Keratinocyte (primary cell): Measurements from ENCODE around the gene ADGRA1. TPM values are rescaled to one million over a fixed set of nuclear protein-coding genes. Genes with fewer than 3 reads are reported as not detected.

Experiments
- DNase-seq: peaks from one replicate; pipeline ENCODE4 v3.0.0-alpha.2; 2011; ENCODE audit warnings: low read depth, missing footprints, low spot score
- FAIRE-seq: peaks from 2 replicates; lab custom pipeline; 2011; peaks lifted over from hg19 to GRCh38; lab: Jason Lieb, UNC
- H2AFZ ChIP-seq: 2 replicates; pipeline ENCODE4 v1.6.0; 2012; ENCODE audit warnings: low read length, control low read depth, inconsistent platforms; ENCODE audit not compliant: control insufficient read depth
- H3K27ac ChIP-seq: 2 replicates; pipeline ENCODE4 v1.5.1; 2011; ENCODE audit warnings: low read length; ENCODE audit not compliant: control insufficient read depth, insufficient read depth
- H3K27me3 ChIP-seq: 3 replicates; pipeline ENCODE4 v1.6.0; 2011; ENCODE audit warnings: low read length; ENCODE audit not compliant: control insufficient read depth, insufficient read depth; ENCODE audit errors: extremely low read depth
- H3K36me3 ChIP-seq, 2 experiments: 2 replicates in 1 of 2; 3 replicates in 1 of 2; pipeline ENCODE4 v1.5.1; 2011; ENCODE audit warnings: low read length in 2 of 2, mild to moderate bottlenecking in 1 of 2; ENCODE audit not compliant: control insufficient read depth in 2 of 2, insufficient read depth in 2 of 2; ENCODE audit errors: extremely low read depth in 1 of 2
- H3K4me1 ChIP-seq: 3 replicates; pipeline ENCODE4 v1.5.1; 2011; ENCODE audit warnings: low read length; ENCODE audit not compliant: control insufficient read depth, insufficient read depth; ENCODE audit errors: extremely low read depth
- H3K4me2 ChIP-seq: 3 replicates; pipeline ENCODE4 v1.6.0; 2011; ENCODE audit warnings: low read depth, low read length; ENCODE audit not compliant: control insufficient read depth, insufficient read depth; ENCODE audit errors: extremely low read depth
- H3K4me3 ChIP-seq, 3 experiments: fragments of 200-600 bp in 1 of 3; sonication (generic) in 1 of 3; 2 replicates in 2 of 3; 3 replicates in 1 of 3; pipeline ENCODE4 v1.5.1; 2011 to 2016; ENCODE audit warnings: low read length in 3 of 3, mild to moderate bottlenecking in 3 of 3, control low read depth in 2 of 3, inconsistent platforms in 1 of 3, low read depth in 1 of 3, mixed read lengths in 1 of 3, mixed run types in 1 of 3, moderate library complexity in 1 of 3; ENCODE audit not compliant: control insufficient read depth in 2 of 3, insufficient read depth in 2 of 3; ENCODE audit errors: extremely low read depth in 1 of 3
- H3K79me2 ChIP-seq: 2 replicates; pipeline ENCODE4 v1.6.0; 2012; ENCODE audit warnings: low read length; ENCODE audit not compliant: control insufficient read depth, insufficient read depth
- H3K9ac ChIP-seq: 3 replicates; pipeline ENCODE4 v1.6.0; 2011; ENCODE audit warnings: low read length; ENCODE audit not compliant: control insufficient read depth, insufficient read depth; ENCODE audit errors: extremely low read depth
- H3K9me1 ChIP-seq: 3 replicates; pipeline ENCODE4 v1.6.0; 2011; ENCODE audit warnings: low read length; ENCODE audit not compliant: control insufficient read depth, insufficient read depth; ENCODE audit errors: extremely low read depth
- H3K9me3 ChIP-seq: 2 replicates; pipeline ENCODE4 v1.5.1; 2012; ENCODE audit warnings: low read depth, low read length; ENCODE audit not compliant: control insufficient read depth
- H4K20me1 ChIP-seq: 3 replicates; pipeline ENCODE4 v1.6.0; 2011; ENCODE audit warnings: low read length; ENCODE audit not compliant: control insufficient read depth, insufficient read depth; ENCODE audit errors: extremely low read depth
- EZH2 ChIP-seq: IDR thresholded peaks from one replicate; pipeline ENCODE4 v1.6.1; 2012; ENCODE audit warnings: inconsistent platforms, mild to moderate bottlenecking, low read length, moderate library complexity
- dilution Hi-C: fragments of 300-500 bp; cut with MboI; formaldehyde crosslinking; loops from one replicate; pipeline ENCODE4 v1.7.0; 2020; ENCODE audit warnings: low sequenced_read_pairs; ENCODE audit not compliant: extremely low pct_ligation_motif_present
- polyA plus RNA-seq, 5 experiments: library from polyadenylated mRNA; depleted of rRNA in 3 of 5; stranded (reverse) in 3 of 5; stranded (forward) in 1 of 5; unstranded in 1 of 5; fragments of >200 nt; gene quantifications; 1 replicate in 1 of 5; 2 replicates in 3 of 5; 3 replicates in 1 of 5; pipeline versions ENCODE4 v1.2.1 to v1.2.3, GENCODE V29; 2011 to 2012; ENCODE audit warnings: missing spikeins in 2 of 5, low read depth in 1 of 5, low replicate concordance in 1 of 5
- TF ChIP-seq, protein P1 (sequence below), 3 experiments: IDR thresholded peaks in 1 of 3; conservative IDR thresholded peaks in 1 of 3; optimal IDR thresholded peaks in 1 of 3; 2 replicates in 2 of 3; 3 replicates in 1 of 3; pipeline versions ENCODE3 to v1.5.1; 2011; ENCODE audit warnings: low read length in 3 of 3, mild to moderate bottlenecking in 3 of 3, moderate library complexity in 2 of 3, control low read depth in 1 of 3, inconsistent platforms in 1 of 3; ENCODE audit not compliant: insufficient read depth in 2 of 3; ENCODE audit errors: extremely low read depth in 1 of 3

ADGRA1 gene
- polyA plus RNA-seq, 1 donor (not counting 4 experiments of a cell fraction or from before 2014, with no cell fraction given): not detected

DNA sequence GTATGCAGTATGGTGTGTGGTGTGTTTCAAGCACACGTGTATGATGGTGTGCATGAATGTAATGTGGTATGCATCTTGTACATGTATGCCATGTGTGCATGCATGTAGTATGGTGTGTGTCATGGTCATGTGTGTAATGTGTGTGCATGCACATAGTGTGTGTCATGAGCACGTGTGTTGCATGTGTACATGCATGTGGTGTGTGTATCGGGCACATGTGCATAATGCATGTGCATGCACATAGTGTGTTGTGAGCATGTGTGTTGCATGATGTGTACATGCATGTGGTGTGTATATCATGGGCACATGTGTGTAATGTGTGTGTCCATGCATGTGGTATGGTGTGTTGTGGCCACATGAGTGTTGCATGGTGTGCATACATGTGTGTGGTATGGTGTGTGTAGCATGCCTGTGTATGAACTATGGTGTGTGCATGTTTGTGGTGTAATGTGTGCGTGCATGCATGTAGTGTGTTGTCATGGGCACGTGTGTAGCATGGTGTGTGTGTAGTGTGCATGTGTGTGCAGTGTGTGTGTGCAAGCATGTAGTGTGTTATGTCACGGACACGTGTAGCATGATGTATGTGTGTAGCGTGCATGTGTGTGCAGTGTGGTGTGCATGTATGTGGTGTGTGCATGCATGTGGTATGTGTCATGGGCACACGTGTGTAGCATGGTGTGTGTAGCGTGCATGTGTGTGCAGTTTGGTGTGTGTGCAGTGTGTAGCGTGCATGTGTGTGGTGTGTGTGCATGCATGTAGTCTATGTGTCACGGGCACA lies 89.8 kb downstream of the ADGRA1 start:
- H3K4me1 ChIP-seq: no peaks in the 10 kb centered on the region
- H4K20me1 ChIP-seq: no peaks in the 10 kb centered on the region
- no peak overlapping the region for H3K4me3 ChIP-seq
- DNase-seq: no peak
- no peak for TF ChIP-seq EZH2
- TF ChIP-seq, protein P1, sequence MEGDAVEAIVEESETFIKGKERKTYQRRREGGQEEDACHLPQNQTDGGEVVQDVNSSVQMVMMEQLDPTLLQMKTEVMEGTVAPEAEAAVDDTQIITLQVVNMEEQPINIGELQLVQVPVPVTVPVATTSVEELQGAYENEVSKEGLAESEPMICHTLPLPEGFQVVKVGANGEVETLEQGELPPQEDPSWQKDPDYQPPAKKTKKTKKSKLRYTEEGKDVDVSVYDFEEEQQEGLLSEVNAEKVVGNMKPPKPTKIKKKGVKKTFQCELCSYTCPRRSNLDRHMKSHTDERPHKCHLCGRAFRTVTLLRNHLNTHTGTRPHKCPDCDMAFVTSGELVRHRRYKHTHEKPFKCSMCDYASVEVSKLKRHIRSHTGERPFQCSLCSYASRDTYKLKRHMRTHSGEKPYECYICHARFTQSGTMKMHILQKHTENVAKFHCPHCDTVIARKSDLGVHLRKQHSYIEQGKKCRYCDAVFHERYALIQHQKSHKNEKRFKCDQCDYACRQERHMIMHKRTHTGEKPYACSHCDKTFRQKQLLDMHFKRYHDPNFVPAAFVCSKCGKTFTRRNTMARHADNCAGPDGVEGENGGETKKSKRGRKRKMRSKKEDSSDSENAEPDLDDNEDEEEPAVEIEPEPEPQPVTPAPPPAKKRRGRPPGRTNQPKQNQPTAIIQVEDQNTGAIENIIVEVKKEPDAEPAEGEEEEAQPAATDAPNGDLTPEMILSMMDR (optimal IDR thresholded peaks at IDR 0.05 in 1 of 3, IDR thresholded peaks at IDR 0.05 in 1 of 3, conservative IDR thresholded peaks at IDR 0.05 in 1 of 3; ENCODE audit: extremely low read depth in 1 of 3, insufficient read depth in 2 of 3, low read length in 3 of 3): no peak
- H3K9me3 ChIP-seq: peaks cover 16% of the 10 kb centered on the region
- no peaks in the 10 kb centered on the region for H3K27me3 ChIP-seq
- H3K27ac ChIP-seq: no peak overlapping the region
- H3K79me2 ChIP-seq: no peaks in the 10 kb centered on the region
- no peak for FAIRE-seq
- H3K36me3 ChIP-seq: no peaks in the 10 kb centered on the region
- H3K9ac ChIP-seq: no peak overlapping the region
- dilution Hi-C loops: no loop called here
- H2AFZ ChIP-seq: no peak overlapping the region
- no peak overlapping the region for H3K4me2 ChIP-seq
- no peaks in the 10 kb centered on the region for H3K9me1 ChIP-seq

DNA sequence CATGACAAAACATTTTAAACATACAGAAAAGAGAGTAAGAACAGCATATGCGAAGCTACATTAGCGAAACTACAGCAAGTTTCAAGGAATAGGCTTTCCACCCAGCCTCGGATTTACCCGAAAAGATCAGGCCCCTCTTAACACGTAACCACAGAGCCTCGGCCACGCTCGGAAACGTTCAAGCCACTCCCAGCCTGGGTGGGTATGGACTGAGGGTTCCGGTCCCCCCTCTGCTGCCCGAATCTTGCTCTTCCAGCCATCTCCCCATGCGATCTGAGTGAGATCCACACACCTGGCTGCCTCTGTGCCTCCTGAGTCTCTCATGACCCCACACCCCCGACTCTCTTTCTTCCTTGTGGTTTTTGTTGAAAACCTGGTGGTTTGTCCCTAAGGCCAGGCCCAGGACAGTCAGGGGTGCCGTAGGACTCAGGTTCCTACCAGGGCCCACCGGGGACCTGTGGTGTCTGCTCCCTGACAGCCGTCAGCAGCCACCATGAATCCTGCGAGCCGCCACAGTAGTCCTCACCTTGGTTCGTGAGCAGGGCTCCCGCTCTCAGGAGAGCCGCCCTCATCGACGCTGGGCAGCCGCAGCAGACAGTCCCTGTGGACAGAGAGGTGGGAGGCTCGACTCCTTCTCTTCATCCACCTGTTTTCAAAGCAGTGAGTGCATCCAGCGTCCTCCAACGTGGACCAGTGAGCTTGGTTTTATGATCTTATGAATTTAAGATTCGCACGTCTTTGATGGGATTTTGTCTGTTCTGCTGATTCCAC lies 90.8 kb downstream of the ADGRA1 start:
- FAIRE-seq: no peak
- TF ChIP-seq, protein P1 (optimal IDR thresholded peaks at IDR 0.05 in 1 of 3, IDR thresholded peaks at IDR 0.05 in 1 of 3, conservative IDR thresholded peaks at IDR 0.05 in 1 of 3; ENCODE audit: extremely low read depth in 1 of 3, insufficient read depth in 2 of 3, low read length in 3 of 3): no peak
- no peak for TF ChIP-seq EZH2
- no peak overlapping the region for H3K27ac ChIP-seq
- H3K4me2 ChIP-seq: no peak overlapping the region
- no peak overlapping the region for H2AFZ ChIP-seq
- dilution Hi-C loops: no loop called here
- H3K27me3 ChIP-seq: no peaks in the 10 kb centered on the region
- no peak overlapping the region for H3K9ac ChIP-seq
- H3K4me3 ChIP-seq: no peak overlapping the region
- DNase-seq: no peak
- no peaks in the 10 kb centered on the region for H4K20me1 ChIP-seq
- H3K9me3 ChIP-seq: peaks cover 16% of the 10 kb centered on the region
- H3K9me1 ChIP-seq: no peaks in the 10 kb centered on the region
- H3K4me1 ChIP-seq: no peaks in the 10 kb centered on the region
- no peaks in the 10 kb centered on the region for H3K79me2 ChIP-seq
- H3K36me3 ChIP-seq: no peaks in the 10 kb centered on the region
